T-helper 22 cell (primary cell): ENCODE measurements around the gene IMP4.

Experiments used
- DNase-seq: peaks from one replicate; pipeline ENCODE4 v3.0.0-alpha.2; 2020; ENCODE audit warnings: low read depth

IMP4 gene

DNA sequence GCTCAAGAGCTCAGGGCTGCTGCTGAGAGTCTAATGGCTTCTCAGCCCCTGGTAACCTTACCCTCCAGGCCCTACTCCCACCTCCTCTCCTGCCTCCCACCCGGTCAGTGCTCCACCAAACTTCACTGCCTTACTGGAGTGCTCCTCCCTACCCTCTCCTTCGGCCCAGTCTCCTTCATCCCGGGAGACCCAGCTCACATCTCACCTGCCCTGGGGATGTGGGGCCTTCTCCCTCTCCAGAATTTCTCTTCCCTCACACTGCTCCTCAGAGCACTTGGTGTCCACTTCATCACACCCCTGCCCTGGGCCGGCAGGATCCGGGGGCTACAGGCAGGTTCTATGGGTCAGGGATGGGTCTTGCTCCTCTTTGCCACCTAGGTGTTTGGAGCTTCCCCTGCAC is 34.8 kb downstream of the IMP4 start:
- DNase-seq, result no peak

DNA sequence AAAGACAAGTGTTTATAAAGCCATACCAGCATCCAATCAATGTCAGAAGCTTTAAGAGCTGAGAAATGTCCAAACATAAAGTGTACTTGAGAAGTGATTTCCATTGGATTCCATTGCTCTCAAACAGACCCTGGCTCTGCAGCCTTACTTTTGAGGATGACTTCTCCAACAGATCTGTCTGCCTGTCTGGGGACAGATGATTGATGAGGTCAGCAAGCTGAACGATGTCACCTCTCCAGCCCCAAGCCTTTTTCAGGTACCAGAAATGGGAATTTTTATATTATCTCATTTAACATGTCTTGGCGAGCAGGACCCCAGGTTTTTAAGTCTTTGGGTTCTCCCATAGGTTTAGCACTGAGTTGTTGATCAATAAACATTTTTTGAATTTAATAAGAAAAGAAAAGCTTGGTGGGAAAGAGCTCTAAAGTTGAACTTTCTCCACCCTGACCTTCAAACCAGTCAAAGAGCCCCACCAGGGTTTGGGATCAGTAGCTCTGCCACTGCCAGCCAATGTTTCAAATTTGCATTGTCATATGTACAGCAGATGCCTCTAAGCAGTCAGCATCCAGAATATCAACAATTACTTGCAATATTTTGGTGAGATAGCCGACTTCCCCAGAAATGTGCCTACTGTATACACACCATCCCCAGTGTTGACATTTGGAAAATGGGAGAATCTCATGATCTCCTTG is 35.7 kb downstream of the IMP4 start:
- no peak for DNase-seq

DNA sequence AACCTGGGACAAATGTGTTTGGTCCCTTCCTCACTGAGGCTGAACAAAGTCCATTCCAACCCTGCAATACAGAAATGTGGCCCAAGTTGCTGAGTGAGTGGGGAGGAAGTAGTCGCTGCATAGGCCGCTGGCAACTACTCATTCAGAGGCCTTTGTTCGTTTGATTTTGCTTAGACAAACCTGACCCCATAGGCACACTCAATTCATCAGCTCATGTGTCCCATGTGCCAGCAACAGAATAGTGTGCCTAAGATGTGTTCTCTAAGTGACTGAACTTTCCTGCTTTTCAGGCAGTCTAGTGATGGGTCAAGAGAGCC is 36.2 kb downstream of the IMP4 start:
- no peak for DNase-seq

DNA sequence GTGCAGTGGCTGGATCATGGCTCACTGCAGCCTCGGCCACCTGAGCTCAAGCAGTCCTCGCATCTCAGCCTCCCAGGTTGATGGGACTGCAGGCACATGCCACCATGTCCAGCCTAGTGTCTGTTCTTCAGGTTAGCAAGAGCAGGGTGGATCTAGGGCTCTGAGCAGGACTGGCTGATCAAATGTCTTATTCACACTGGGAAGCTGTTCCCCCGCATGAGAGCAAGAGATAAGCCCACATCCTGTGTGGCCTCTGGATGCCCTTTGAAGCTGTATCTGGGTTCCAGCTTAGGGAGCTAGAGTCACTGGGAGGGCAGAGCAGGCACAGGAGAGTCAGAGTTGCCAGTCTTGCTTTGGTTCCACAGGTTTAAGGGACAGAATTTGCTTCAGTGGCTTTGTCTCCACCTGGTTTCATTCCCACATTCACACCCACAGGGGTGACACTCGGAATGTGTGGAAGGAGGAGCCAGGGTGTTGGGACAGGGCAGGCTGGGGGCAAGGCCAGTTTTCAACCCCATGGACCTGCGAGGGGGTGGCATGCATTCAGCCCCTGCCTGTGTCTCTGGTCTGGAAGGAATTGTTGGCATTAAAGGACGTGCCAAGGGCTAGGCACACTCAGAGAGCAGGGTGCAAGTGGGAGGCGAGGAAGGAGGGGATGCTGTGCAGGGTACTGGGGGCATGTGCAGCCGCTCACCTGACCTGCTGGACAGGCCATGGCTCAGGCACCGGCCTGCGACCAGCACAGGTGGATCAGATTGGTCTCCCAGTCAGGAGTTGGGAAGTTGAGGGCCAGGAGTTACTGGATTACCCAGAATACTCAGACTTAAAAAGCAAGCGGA is 37.6 kb downstream of the IMP4 start:
- DNase-seq, result no peak

DNA sequence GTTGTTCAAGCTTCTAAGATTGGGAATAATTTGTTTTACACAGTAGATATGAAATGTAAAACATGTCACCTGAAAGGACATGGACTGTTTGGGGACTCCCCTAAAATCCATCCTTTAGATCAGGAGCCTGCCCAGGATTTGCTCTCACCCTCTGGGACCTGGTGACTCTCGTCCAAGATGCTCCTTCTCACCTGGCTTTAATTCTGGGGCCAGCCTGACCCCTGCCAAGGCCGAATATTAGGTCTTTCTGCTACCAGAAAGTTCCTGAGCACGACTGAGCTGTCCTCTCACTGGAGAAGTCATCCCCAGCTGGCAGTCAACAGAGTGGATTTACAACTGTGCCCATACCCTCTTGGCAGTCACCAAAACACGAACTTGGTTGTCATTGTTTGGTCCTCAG is 38.4 kb downstream of the IMP4 start:
- no peak for DNase-seq

DNA sequence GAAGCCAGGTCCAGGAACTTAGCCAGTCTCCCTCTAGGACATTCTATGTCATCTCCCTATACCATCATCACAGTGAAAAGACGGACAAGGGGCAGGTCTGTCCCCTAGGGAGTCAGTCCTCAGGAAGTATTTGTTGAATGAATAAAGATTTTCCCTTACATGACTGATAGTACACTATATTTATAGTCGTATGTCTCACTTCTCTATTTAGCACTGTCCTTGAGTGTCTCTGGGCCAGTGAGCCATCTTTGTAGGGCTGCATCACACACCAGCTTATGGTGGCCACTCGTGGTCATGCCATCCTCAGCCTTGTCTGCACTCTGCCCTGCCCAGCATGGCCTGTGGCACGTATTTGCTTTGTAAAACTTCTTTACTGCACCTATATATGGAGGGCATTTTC is 38.9 kb downstream of the IMP4 start:
- DNase-seq, result no peak

DNA sequence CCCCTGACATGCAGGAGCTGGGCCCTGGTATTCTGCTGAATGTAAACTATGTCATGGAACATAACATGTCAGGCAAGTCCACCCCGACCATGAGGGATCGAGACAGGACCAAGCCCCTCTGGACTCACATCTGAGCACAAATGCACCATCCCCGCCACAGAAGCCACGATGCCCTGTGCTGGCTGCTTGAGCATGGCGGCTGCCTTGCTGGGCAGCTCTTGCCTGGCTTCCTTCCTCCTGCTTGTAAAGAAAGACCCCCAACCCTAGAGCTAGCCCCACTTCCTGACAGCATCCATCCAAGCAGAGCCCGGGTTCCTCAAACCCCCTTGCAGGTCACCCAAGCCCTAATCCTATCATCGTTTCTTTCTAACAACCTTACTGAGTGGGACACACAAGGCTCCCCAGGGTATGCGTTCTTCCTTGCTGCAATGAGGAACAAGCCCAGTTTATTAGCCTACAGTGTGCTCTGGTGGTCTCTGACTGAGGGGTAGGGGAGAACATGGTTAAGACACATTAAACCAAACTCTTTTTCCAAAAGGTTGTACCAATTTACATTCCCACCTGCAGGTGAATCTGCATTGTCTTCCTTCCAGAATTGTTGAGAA is 39.7 kb downstream of the IMP4 start:
- DNase-seq, result no peak

DNA sequence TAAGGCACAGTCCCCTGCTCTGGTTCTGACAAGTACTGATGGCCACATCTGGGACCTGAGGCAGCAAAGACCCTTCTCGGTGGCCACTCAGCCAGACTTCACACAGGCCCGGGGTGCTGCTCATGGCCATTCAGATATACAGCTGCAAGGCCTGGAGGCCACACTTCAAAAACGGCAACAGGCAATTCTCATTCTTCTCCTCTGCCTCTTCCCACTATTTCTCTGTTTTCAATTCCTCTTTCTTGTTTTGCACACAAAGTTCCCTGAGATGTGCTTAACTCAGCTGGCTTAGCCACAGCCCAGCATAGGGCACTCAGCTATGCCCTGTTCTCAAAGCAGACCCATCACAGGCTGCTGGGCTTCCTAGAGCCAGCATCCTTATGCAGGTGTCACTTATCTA is 43.0 kb downstream of the IMP4 start:
- no peak for DNase-seq

DNA sequence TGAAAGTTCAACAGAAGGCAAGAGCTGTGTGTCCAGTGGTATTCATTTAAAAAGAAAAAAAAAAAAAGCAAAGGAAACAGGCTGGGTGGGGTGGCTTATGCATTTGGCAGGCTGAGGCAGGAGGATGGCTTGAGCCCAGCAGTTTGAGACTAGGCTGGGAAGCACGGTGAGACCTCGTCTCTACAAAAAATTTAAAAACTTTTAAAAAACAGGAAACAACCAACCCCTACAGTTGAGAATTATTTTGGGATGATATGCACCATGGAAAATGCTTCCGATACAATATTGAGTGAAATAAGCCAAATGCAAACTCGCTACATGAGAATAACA is 44.3 kb downstream of the IMP4 start:
- no peak for DNase-seq

DNA sequence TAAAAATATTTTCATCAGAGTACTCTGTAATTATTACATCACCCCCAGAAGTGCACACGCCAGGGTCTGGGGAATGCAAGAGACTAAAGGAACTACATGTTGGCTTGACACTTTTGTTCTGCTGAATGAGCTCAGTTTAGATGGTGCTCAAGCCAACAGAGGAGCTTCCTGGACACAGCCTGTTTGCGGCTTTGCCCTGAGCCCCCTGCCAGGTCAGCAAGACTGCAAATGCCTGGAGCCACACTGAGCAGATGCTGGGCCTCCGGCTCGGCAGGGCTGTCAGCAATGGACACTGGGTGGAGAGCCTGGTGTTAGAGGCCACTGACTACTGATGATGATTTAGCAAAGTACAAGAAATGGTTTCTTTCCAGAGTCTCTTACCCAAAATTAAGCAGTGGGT is 45.1 kb downstream of the IMP4 start:
- DNase-seq, result no peak

DNA sequence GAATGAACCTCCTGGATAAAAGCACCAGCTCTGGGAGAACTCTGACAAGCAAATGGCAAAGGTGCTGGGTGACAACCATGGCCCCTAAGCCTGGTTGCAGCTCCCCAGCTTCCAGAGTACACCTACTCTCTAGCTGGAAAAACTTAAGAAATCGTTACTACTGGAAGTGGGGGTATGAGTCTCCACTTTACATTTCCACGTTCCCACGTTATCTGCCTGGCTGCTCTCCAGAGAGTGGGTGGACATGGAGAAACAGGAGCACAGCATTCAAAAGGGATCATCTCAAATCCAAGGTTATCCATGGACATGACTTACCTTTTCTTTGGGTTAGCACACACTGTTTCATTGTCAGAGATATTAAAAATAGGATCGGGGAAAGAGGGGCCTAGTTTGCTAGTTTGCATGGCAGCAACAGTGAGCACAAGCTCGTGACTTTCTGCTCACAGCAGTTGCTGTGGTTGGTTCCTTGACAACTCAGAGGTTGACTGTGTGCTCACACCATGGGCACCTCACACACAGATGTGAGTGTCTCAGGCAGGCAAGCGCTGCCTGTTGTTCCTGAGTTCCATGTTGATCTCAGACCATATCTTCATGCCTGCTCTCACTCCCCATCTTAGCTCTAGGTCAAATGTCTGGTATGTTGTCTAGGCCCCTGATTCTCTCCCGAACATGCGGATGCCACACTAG is 45.7 kb downstream of the IMP4 start:
- no peak for DNase-seq

DNA sequence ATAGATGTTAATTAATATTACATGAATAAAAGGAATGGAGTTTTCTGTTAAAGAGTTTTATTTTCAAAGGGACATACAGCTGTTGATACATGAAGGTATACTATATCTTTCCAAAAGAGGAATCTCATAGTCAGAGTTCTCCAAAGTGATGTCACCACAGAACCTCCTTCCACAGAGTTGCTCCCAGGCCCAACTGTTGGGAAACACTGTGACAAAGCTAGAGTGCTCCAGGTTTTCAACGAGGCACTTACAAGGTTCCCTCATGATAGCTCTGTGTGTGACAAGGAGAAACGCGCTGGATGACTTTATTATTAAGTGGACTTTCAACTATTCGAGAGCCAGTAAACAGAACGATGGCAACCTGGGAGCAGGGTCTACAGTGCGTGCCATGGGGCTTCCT is 46.7 kb downstream of the IMP4 start:
- DNase-seq, result no peak

DNA sequence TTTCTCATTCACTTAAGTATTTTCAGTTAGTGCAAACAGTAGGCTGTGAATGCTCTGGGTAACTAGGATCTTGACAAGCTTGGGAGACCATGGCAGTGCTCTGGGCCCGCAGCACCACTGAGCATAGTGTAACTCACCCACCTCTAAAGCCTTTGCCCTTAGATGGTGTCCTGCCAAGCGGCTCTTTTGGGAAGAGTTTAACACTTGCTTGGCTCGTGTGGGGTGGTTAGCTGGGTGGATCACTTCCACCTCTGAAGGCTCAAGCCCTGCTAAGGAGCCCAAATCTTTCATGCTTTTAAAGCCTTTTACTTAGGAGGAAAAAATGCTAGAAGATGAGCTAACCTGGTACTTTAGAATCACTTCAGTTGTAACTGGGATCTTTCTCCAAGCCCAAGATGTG is 47.1 kb downstream of the IMP4 start:
- DNase-seq, result no peak

DNA sequence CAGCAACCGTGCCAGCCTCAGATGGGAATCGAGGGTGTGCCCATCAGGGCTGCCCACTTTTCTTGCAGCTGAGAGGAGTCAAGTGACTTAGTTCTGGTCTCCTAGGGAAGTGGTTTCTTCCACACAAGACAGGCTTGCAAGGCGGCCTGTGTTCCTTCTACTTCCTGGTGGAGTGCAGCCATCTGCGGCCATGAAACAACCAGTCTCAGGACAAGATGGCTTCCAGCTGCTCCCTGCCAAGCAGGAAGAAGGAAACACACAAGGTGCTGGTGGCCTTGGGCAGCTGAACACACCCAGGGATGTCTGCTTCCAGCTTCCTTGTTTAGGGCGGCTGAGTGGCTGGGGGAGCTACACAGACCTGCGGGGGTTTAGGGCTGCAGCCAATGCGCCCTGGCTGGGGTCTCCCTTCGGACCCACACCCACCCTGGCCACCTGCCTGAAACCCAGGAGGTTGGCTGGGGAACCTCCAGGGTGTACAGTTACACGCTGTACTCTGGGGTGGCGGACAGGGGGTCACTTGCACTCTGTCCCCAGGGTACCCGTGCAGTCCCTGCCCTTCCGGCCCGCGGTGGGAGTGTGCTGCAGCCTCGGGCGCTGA is 47.9 kb downstream of the IMP4 start:
- DNase-seq, result no peak

DNA sequence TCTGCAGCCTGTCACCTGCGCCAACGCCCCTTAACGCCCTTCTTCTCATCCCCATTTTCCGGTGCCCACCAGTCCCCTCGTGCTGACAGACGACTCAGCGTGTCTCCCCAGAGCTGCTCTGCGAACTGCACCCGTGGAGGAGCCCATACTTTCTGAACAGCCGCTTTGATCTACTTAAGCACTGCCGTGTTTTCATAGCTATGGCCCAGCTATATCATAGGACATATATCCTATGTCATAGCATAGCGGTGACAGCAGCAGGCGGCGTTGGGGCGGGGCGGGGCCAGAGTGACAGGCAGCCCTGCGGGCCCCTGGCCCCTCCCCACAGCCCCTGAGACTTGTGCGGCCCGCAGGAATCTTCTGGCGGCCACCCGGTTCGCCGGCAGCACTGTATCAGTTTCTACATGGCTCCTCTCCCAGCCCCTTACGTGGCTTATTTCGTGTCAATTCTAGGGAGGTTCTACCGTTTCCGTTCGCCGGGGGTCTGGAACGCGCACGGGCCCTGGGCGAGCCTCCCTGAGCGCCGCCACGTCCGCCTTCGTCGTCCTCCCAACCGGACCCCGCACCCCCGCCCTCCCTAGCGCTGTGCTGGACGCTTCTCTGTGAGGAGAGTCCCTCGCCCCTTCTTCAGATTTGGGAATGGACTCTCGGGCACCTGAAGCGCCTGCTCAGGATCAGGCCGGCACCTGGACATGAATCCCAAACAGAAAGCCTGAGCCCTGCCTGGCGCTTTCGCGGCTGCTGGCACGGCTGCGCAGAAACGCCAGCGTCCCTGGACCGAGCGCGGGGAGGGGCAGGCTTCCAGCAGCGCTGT is 48.6 kb downstream of the IMP4 start:
- peak; percentile 18 for DNase-seq

DNA sequence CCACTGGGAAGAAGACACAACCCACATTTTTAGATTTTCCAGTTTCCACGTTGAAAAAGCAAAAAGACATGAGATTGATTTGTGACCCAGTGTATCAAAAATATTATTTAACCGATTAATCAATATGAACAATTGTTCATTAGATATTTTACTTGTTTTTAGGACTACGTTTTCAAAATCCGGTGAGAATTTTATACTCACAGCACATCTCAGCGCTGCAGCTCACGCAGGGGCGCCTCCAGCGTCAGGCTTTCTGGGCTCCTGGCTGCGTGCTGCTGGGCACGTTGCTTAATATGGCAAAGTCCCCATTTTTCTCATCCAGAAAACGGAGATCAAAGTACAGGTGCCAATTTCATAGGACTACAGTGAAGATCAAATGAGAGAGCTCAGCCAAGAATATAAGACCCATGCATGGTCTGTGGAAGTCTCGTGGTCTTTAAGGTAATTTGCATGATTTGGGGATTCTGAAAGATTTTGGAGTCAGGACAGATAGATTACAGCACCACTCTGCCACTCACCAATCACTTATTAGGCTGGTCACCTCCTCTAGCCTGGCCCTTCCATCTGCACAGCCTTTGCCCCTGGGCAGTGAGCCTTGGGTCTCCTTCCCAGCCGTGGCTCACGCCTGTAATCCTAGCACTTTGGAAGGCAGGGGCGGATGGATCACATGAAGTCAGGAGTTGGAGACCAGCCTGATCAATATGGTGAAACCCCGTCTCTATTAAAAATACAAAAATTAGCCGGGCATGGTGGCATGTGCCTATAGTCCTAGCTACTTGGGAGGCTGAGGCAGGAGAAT is 49.4 kb downstream of the IMP4 start:
- no peak for DNase-seq

DNA sequence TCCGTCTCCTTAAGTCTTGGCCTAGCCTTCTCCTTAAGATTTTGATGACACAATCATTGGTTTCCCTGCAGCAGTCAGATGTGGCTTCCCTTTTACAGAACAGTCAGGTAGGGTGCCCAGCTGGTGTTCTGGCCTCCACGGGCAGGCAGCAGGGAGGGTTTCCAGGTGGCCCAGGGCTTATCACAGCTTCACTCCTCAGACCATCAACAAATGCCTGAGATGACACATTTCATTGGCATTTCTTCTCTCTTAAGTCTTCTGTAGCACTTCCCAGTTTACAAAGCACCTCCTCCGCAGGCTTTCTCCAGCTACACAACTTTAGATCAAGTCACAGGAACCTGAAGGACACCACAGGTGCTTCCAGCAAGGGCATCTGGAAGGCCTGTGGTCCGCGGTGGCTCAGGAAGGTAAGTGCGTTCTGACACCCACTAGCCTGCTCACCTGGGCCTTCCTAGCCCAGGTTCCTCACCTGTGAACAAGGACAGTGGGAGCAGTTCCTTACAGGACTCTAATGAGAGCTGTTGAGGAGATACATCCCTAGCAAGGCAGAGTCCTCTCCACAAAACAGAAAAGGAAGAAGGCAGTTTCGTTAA is 50.7 kb downstream of the IMP4 start:
- no peak for DNase-seq
